Endothelial cell of umbilical vein (primary cell): ENCODE data around the gene ITPR2.
A peak's percentile ranks its signal among the peaks of the same experiment; 100 is the strongest.

Experiments
- EZH2 ChIP-seq: IDR thresholded peaks from 2 replicates; pipeline ENCODE4 v1.6.1; 2012; ENCODE audit warnings: borderline replicate concordance, low read depth, mild to moderate bottlenecking, moderate library complexity, low read length, inconsistent platforms; ENCODE audit not compliant: severe bottlenecking
- GATA2 ChIP-seq: IDR thresholded peaks from 2 replicates; pipeline ENCODE4 v1.7.0; 2011; ENCODE audit warnings: low read depth, mild to moderate bottlenecking, moderate library complexity, mixed read lengths, low read length; ENCODE audit not compliant: insufficient read length, insufficient read depth
- MYC ChIP-seq: IDR thresholded peaks from one replicate; pipeline ENCODE4 v1.6.1; 2011; ENCODE audit warnings: mild to moderate bottlenecking, low read depth, low read length
- POLR2A ChIP-seq: IDR thresholded peaks from 2 replicates; pipeline ENCODE4 v1.6.1; 2012; ENCODE audit warnings: low read depth, mild to moderate bottlenecking, control low read depth, low read length
- POLR2AphosphoS5 ChIP-seq: IDR thresholded peaks from 2 replicates; pipeline ENCODE4 v1.6.1; 2012; ENCODE audit warnings: low read depth, mild to moderate bottlenecking, control low read depth, low read length, moderate library complexity; ENCODE audit not compliant: insufficient read depth
- TF ChIP-seq, protein P1 (sequence below), 2 donors: IDR thresholded peaks; 1 replicate in 1 of 2; 2 replicates in 1 of 2; pipeline ENCODE4 v1.5.1; 2011; ENCODE audit warnings: low read length in 2 of 2, mild to moderate bottlenecking in 2 of 2, moderate library complexity in 2 of 2, control low read depth in 1 of 2, inconsistent platforms in 1 of 2, low read depth in 1 of 2; ENCODE audit not compliant: insufficient read depth in 1 of 2; ENCODE audit errors: extremely low read depth in 1 of 2
- TF ChIP-seq, protein P2 (sequence below): IDR thresholded peaks from 2 replicates; pipeline ENCODE4 v1.6.1; 2011; ENCODE audit not compliant: insufficient read depth, insufficient read length

DNA sequence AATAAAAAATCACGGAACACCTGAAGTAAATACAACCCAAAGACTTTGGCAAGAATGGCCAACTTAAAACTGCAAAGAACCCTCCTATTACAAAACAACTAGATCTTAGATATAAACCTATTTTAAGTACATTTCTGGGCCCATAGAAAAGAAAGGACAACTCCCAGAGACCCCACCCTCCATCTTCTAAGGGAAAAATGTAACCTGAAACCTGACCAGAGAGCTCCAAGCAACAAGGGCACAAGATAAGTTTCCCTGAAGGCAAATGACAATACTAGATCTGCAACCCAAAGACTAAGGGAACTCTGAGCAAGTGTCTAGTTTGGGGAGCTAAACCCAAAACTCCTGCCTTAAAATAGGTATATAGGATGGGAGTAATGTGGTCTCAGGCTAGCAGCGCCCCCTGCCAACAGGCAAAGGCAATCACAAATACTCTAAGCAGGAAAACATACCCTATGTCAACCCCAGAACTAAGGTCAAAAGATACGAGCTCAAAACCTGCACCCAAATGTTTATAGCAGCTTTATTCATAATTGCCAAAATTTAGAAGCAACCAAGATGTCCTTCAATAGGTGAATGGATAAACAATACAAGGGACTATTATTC is 218.9 kb downstream of the ITPR2 start:
- TF ChIP-seq, protein P1, sequence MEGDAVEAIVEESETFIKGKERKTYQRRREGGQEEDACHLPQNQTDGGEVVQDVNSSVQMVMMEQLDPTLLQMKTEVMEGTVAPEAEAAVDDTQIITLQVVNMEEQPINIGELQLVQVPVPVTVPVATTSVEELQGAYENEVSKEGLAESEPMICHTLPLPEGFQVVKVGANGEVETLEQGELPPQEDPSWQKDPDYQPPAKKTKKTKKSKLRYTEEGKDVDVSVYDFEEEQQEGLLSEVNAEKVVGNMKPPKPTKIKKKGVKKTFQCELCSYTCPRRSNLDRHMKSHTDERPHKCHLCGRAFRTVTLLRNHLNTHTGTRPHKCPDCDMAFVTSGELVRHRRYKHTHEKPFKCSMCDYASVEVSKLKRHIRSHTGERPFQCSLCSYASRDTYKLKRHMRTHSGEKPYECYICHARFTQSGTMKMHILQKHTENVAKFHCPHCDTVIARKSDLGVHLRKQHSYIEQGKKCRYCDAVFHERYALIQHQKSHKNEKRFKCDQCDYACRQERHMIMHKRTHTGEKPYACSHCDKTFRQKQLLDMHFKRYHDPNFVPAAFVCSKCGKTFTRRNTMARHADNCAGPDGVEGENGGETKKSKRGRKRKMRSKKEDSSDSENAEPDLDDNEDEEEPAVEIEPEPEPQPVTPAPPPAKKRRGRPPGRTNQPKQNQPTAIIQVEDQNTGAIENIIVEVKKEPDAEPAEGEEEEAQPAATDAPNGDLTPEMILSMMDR (IDR thresholded peaks at IDR 0.05; ENCODE audit: extremely low read depth in 1 of 2, insufficient read depth in 1 of 2, low read depth in 1 of 2, low read length in 2 of 2) = peak; percentile 50 to 52
- TF ChIP-seq POLR2A (no peak), GATA2 (no peak), POLR2AphosphoS5 (no peak), EZH2 (no peak), MYC (no peak)
- TF ChIP-seq, protein P2, sequence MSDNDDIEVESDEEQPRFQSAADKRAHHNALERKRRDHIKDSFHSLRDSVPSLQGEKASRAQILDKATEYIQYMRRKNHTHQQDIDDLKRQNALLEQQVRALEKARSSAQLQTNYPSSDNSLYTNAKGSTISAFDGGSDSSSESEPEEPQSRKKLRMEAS = no peak
